ENCODE data around the gene N4BP3.

N4BP3 gene

DNA sequence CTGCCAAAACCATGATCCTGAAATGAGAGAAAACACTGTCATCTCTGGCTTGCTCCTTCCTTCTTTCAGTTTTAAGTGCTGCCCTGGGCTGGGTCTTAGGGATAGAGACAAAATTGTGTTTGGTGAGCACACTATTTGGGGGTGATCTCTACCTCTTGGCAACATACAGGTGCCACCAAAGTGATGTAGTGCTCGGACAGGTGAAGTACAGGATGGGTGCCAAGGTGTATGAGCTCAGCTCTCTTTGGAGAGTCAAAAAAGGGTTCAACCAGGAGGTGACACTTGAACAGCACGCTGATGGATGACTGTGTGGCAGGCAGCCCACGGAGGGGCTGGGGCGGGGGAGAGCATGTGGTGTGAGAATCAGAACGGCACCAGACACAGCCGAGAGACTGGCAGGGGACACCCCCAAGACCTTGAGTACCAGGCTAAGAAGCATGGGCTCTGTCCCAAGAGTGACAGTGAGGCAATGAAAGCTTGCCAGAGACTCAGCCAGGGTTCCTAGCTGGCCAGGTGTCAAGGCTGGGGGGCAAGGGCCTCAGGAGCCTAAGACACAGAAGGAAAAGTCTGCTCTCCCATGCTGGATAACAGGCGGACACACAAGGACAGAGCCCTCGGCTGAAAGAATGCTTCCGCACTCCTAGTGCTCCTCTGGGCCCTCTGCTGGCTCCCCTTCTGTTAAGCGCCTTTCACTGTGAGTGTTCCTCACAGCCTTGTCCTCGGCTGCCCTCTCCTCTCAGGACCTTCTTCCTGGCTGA lies 37.8 kb downstream of the N4BP3 start:
- DNase-seq (ENCODE audit: low read depth) = no peak

DNA sequence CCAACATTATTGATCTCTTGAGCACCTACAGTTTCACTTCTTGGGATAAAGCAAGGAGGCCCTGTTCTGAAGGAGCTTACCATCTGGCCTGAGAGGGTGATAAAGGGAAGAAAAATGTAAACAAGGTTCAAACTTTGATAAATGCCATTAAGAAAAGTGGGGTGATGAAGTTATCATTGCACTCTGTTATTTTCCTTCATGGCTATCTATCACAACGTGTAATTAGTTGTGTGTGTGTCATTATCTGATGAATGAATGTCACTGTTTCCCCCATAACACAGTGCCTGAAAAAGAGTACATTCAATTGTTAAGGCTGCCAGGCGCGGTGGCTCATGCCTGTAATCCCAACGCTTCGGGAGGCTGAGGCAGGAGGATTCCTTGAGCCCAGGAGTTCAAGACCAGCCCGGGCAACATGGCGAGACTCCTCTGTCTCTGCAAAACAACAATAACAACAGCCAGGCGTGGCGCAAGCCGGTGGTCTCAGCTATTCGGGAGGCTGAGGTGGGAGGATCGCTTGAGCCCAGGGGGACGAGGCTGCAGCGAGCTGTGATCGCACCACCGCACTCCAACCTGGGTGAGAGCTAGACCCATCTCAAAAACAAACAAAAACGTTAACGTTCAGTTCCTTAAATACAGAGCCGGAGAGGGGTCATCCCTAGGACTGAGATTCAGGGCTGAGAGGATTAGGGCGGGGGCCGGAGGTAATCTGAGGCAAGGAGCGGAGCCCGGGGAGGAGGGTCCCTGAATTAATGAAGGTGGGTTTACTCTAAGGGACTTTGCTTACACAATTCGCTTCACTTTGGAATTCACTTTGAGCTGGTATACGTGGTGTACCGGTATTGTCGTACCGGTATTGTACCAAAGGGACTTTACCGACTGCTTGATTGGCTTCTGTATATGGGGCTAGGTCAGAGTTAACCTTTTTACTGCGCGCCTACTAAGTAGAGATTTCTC lies 39.4 kb downstream of the N4BP3 start:
- no peak for DNase-seq (ENCODE audit: low read depth)

DNA sequence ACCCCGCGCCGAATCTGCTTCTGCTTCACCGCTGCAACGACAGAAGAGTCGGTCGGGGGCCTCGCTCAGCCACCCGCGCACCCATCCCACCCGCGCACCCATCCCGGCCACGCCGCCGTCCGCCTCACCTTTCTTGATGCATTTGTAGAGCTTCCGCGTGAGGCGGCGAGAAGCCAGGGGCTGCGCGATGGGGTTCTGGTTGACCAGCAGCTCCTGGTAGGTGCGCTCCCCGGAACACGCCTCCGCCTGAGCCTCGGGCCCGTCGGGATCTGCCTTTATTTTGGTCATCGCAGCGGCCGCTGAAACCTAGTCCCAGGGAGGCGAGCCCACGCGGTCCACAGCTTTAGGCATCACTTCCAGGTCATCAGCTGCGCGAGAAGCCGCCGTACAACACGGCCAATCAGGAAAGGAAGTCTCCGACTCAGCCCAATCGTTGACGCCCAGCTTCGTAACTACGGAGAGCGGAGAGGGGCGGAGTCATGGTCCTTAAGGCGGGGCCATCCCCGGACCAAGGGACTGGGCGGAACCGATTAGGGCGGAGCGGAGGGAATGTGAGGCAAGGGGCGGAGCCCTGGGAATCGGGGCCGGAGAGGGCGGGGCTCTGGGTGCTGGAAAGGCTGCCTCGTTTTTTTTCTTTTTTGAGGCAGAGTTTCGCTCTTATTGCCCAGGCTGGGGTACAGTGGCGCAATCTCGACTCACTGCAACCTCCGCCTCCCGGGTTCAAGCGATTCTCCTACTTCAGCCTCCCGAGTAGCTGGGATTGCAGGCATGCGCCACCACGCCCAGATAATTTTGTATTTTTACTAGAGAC lies 40.4 kb downstream of the N4BP3 start, which contains the start of gene NHP2:
TSS of gene NHP2 (minus strand) at position 356 of the 811 bp plus-strand sequence. CDS start at position 288, 68 bp downstream.
- DNase-seq (ENCODE audit: low read depth) = peak; percentile 95

DNA sequence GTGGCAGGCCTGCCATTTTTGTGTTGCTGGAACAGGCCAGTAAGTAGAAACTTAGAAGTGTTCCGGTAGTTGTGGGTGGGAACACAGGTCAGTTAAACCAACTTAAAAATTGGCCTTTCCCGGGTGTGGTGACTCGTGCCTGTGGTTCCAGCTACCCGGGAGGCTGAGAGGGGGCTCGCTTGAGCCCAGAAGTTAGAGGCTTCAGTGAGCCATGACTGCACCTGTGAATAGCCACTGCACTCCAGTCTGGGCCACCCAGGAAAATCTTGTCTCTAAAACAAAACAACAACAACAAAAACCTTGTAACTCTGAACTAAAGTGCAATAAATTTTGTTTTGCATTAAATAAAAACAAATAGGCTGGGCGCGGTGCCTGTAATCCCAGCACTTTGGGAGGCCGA lies 41.7 kb downstream of the N4BP3 start:
- DNase-seq (ENCODE audit: low read depth) = no peak

DNA sequence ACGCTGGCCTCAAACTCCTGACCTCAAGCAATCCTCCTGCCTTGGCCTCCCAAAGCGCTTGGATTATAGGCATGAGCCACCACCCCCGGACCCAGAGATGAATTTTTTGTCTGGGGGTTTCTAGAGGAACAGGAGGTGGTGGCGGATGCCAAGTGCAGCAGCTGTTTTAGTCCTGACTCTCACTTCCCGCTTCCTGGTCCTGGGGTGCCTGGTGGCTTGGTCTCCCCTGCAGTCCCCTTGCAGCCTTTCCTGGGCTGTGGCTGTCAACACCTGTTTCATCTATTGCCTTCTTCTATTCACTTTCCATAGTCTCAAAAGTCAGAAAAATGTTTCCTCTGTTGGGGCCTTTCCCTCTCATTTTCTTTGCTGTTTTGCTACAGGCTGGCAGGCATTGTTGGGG lies 46.8 kb downstream of the N4BP3 start:
- no peak for DNase-seq (ENCODE audit: low read depth)

DNA sequence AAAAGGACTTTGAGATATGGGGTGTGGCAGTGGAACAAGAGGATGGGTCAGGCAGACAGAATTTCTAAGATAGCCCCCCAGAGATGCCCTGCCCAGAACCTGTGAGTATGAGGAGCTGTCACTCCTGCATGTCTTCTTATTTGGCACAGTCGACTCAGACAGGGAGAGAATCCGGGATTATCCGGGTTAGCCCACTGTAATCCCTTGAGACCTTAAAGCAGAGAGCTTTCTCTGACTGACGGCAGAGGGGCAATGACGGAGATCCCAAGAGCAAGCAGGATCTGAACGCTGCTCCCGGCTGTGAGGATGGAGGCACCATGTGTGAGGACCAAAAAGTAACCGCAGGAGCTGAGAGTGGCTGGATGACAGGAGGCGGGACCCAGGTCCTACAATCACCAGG lies 49.1 kb downstream of the N4BP3 start:
- no peak for DNase-seq (ENCODE audit: low read depth)

DNA sequence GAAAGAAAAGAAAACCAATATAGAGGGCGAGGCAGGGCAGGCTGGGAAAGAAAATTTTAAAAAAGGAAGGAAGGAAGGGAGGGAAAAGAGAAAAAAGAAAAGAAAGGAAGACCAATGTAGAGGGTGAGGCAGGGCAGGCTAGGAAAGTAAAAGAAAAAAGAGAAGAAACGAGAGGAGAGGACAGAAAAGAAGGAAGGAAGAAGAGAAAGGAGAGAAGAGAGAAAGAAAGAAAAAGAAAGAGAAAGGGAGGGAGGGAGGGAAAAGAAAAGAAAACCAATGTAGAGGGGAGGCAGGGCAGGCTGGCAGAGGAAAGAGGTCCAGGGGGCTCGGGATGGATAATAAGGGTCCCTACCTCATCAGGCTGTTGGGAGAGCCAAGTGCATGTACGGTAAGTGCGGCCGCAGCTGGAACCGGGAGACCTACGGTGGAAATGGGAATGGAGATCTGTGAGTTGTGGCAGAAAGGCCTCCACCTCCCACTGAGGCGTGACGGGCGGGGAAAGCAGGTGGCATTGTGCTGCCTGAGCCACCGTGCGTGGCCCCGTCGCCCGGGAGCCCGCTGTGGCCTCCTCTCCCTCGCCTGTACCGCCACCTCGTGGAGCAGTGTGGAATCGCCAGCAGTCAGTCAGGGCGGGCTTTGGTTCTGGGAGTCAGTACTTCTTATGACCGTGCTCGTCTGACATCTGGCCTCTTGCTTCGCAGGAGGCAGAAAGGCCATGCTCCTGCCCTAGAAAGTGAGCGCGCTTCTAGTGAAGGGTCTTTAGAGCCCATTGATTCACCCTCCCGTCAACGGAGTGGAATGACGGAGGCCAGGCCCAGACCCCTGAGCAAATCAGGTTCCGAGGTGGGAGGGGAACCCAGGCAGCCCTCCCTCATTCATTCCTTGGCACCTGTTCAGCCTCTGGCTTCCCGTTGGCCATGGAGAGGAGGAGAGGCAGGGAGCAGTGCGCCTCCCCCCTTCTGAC lies 50.7 kb downstream of the N4BP3 start:
- DNase-seq (ENCODE audit: low read depth) = peak; percentile 92

DNA sequence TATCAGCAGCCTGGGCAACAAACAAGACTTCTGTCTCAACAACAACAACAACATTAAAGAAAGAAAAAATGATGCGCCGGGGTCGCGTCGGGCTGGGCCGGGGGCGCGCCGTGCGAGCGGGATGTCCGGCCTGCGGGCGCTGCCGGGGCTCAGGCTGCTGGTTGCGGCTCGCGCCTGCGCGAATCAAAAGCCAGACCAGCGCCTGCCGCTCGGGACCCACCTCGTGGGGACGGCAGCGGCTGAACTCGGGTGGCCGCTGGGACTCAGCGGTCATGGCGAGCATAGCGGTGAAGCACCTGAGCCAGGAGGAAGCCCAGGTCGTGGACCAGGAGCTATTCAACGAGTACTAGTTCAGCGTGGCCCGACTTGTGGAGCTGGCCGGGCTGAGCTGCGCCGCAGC lies 52.2 kb downstream of the N4BP3 start:
- DNase-seq (ENCODE audit: low read depth) = no peak

DNA sequence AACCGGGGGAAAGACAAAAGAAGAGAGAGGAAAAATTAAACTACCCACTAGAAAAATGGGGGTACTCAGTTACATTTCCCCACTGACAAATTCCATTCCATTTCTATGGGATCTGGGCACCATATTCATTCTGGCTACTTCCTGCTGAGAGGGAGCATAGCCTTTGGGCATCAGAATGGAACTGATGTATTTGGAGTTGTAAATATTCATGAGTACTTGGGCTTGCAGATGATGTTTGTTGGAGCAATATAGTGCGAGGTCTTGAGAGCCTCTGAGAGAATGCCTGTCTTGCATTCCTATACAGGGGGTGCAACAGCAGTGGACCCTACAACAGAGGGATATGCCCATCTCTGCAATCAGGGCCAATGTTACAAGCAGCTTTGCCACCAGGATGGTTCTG lies 57.1 kb downstream of the N4BP3 start:
- DNase-seq (ENCODE audit: low read depth) = no peak

DNA sequence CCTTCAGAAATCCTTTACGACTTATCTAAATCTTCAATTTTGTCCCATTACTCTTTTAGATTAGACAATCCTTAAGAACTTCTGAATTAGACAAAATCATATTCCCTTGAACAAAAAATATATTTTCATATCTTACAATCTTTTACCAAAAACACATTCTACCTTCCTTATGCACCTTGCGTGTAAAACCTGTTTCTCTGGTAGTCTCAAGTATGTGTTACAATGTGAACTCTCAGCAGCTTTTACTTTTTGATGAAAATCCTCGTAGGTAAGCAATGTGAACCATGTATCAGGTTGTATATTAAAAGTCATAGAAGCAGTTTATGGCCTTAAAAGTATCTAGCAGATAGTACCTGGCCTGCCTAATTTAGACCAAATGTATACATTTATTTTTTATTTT lies 61.1 kb downstream of the N4BP3 start:
- no peak for DNase-seq (ENCODE audit: low read depth)
